Choroid plexus epithelial cell (primary cell): Measurements from ENCODE around the gene TSPAN4.
A peak's percentile ranks its signal among the peaks of the same experiment; 100 is the strongest.

Experiments used
- DNase-seq: peaks from one replicate; pipeline ENCODE4 v3.0.0-alpha.2; 2010; ENCODE audit warnings: low read depth
- H3K4me3 ChIP-seq: 2 replicates; pipeline ENCODE4 v1.5.1; 2011; ENCODE audit warnings: low read depth, mild to moderate bottlenecking, control low read depth, low read length, moderate library complexity
- TF ChIP-seq, protein P1 (sequence below): conservative IDR thresholded peaks from 2 replicates; pipeline ENCODE4 v1.5.1; 2011; ENCODE audit warnings: low read depth, mild to moderate bottlenecking, control low read depth, inconsistent platforms, low read length, moderate library complexity

Gene TSPAN4

DNA sequence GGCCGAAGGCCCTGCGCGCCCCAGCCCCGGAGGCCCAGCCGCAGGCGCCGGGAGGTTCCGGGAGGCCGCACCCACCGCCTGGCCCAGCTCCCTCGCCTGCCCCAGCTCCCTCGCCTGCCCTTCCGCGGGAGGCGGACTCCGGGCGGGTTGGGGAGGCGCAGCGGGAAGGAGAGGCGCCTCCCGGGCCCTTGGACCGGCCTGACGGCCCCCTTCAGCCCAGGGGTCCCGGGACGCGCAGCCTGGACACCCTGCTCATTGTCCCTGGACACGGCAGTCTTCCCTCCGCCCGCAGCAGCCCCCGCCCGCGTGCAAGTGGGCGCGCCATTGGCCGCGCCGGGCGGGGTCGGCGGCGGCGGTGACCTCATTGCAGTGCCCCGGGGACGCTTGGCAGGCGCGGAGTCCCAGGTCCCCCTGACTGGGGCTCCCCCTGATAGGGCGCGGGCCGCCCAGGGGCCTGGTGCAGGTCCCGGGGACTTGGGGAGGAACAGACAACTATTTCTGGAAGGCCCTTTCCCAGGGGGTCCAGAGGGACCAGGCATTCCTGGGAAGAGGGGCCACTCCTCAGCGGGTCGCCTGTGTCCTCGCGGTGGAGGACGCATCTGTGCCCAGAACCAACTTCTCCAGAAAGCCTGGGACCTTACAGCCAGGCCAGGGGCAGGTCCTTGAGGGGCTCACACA lies 9.4 kb upstream of the TSPAN4 start:
- peak; percentile 42 for DNase-seq
- TF ChIP-seq, protein P1, sequence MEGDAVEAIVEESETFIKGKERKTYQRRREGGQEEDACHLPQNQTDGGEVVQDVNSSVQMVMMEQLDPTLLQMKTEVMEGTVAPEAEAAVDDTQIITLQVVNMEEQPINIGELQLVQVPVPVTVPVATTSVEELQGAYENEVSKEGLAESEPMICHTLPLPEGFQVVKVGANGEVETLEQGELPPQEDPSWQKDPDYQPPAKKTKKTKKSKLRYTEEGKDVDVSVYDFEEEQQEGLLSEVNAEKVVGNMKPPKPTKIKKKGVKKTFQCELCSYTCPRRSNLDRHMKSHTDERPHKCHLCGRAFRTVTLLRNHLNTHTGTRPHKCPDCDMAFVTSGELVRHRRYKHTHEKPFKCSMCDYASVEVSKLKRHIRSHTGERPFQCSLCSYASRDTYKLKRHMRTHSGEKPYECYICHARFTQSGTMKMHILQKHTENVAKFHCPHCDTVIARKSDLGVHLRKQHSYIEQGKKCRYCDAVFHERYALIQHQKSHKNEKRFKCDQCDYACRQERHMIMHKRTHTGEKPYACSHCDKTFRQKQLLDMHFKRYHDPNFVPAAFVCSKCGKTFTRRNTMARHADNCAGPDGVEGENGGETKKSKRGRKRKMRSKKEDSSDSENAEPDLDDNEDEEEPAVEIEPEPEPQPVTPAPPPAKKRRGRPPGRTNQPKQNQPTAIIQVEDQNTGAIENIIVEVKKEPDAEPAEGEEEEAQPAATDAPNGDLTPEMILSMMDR: no peak
- H3K4me3 ChIP-seq: peak overlapping the region; percentile 72

GRCh38 chr11:833849-834311 lies 8.8 kb upstream of the TSPAN4 start:
- peak overlapping the region; percentile 72 for H3K4me3 ChIP-seq
- TF ChIP-seq, protein P1: no peak
- peak; percentile 31 for DNase-seq

- peak overlapping the region; percentile 30 for H3K4me3 ChIP-seq
- DNase-seq: peak; percentile 38
- TF ChIP-seq, protein P1: no peak
Measured at GRCh38 chr11:834371-835316, 8.0 kb upstream of the TSPAN4 start.

GRCh38 chr11:836274-836673 lies 6.4 kb upstream of the TSPAN4 start:
- TF ChIP-seq, protein P1: no peak
- DNase-seq: no peak
- H3K4me3 ChIP-seq: no peak overlapping the region

GRCh38 chr11:836700-837099 lies 6.0 kb upstream of the TSPAN4 start:
- TF ChIP-seq, protein P1: no peak
- DNase-seq: no peak
- H3K4me3 ChIP-seq: no peak overlapping the region

DNA sequence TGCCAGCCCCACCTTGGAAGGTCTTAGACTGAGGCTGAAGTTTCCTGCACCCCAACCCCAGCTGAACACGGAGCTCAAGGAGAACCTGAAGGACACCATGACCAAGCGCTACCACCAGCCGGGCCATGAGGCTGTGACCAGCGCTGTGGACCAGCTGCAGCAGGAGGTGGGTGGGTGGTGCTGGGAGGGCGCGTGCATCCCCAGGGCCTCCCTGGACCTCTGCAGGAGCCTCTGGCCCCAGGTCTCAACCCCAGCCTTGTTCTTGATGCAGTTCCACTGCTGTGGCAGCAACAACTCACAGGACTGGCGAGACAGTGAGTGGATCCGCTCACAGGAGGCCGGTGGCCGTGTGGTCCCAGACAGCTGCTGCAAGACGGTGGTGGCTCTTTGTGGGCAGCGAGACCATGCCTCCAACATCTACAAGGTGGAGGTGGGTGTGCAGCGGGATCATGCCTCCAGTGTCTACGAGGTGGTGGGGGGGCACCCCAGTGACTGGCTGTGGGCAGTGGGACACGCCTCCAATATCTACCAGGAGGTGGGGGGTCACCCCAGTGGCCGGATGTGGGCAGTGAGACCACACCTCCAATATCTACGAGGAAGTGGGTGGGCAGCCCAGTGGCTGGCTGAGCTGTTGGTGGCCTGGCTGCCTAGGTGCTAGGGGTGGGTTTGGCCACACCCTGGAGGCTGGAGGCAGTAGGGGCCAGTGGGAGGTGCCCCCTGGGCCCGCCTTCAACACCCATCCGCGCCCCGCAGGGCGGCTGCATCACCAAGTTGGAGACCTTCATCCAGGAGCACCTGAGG lies 5.3 kb upstream of the TSPAN4 start:
- DNase-seq: no peak
- H3K4me3 ChIP-seq: no peak overlapping the region
- TF ChIP-seq, protein P1: no peak
